H9 (cell line): ENCODE data around the gene RALGAPA2. TPM values are rescaled to one million over a fixed set of nuclear protein-coding genes. Genes with fewer than 3 reads are reported as not detected.

Experiments
- DNase-seq: peaks from one replicate; pipeline ENCODE4 v3.0.0-alpha.2; 2017
- H2AFZ ChIP-seq: one replicate; pipeline ENCODE4 v1.6.1; 2013; ENCODE audit warnings: mild to moderate bottlenecking, low read length, control low read depth, moderate library complexity
- H2AK5ac ChIP-seq: 2 replicates; pipeline ENCODE4 v1.6.1; 2013; ENCODE audit warnings: low read length, control low read depth, mixed read lengths; ENCODE audit not compliant: insufficient read length
- H2BK120ac ChIP-seq: one replicate; pipeline ENCODE4 v1.6.1; 2013; ENCODE audit warnings: low read depth, mild to moderate bottlenecking, low read length, control low read depth, inconsistent platforms; ENCODE audit not compliant: poor library complexity, severe bottlenecking
- H2BK12ac ChIP-seq: 2 replicates; pipeline ENCODE4 v1.6.1; 2013; ENCODE audit warnings: low read length, control low read depth, mixed read lengths, low read depth; ENCODE audit not compliant: insufficient read length
- H2BK15ac ChIP-seq: 2 replicates; pipeline ENCODE4 v1.6.1; 2013; ENCODE audit warnings: low read depth, low read length, control low read depth
- H2BK20ac ChIP-seq: one replicate; pipeline ENCODE4 v1.6.1; 2013; ENCODE audit warnings: low read depth, mild to moderate bottlenecking, low read length, control low read depth, inconsistent platforms; ENCODE audit not compliant: poor library complexity, severe bottlenecking
- H2BK5ac ChIP-seq: 2 replicates; pipeline ENCODE4 v1.6.1; 2013; ENCODE audit warnings: low read length, control low read depth, mixed read lengths; ENCODE audit not compliant: insufficient read length
- H3K14ac ChIP-seq: 2 replicates; pipeline ENCODE4 v1.6.1; 2013; ENCODE audit warnings: low read length, control low read depth; ENCODE audit not compliant: insufficient read depth
- H3K18ac ChIP-seq: 2 replicates; pipeline ENCODE4 v1.6.1; 2013; ENCODE audit warnings: low read depth, mild to moderate bottlenecking, mixed read lengths, low read length, control low read depth; ENCODE audit not compliant: insufficient read length
- H3K23ac ChIP-seq: 2 replicates; pipeline ENCODE4 v1.6.1; 2013; ENCODE audit warnings: low read length, control low read depth, mixed read lengths, low read depth; ENCODE audit not compliant: insufficient read length
- H3K23me2 ChIP-seq: 2 replicates; pipeline ENCODE4 v1.6.1; 2013; ENCODE audit warnings: low read depth, mild to moderate bottlenecking, mixed read lengths, low read length, control low read depth; ENCODE audit not compliant: insufficient read length, poor library complexity, severe bottlenecking
- H3K27ac ChIP-seq: 2 replicates; pipeline ENCODE4 v1.5.1; 2013; ENCODE audit warnings: low read length, control low read depth, mixed read lengths, low read depth; ENCODE audit not compliant: insufficient read length
- H3K27me3 ChIP-seq: 2 replicates; pipeline ENCODE4 v1.6.1; 2013; ENCODE audit warnings: low read length, control low read depth, inconsistent platforms; ENCODE audit not compliant: insufficient read depth
- H3K4ac ChIP-seq: 2 replicates; pipeline ENCODE4 v1.6.1; 2013; ENCODE audit warnings: low read depth, mild to moderate bottlenecking, control low read depth, inconsistent platforms, low read length, moderate library complexity
- H3K4me1 ChIP-seq: 2 replicates; pipeline ENCODE4 v1.6.1; 2013; ENCODE audit warnings: low read length, control low read depth, inconsistent platforms; ENCODE audit not compliant: insufficient read depth
- H3K4me2 ChIP-seq: 2 replicates; pipeline ENCODE4 v1.6.1; 2013; ENCODE audit warnings: low read length, control low read depth, mixed read lengths; ENCODE audit not compliant: insufficient read length, insufficient read depth
- H3K56ac ChIP-seq: 2 replicates; pipeline ENCODE4 v1.6.1; 2013; ENCODE audit warnings: low read depth, mild to moderate bottlenecking, mixed read lengths, low read length, control low read depth; ENCODE audit not compliant: insufficient read length
- H3K79me1 ChIP-seq: 2 replicates; pipeline ENCODE4 v1.6.1; 2013; ENCODE audit warnings: low read depth, mild to moderate bottlenecking, moderate library complexity, low read length, control low read depth, inconsistent platforms; ENCODE audit not compliant: insufficient read depth, poor library complexity, severe bottlenecking
- H3K79me2 ChIP-seq: 2 replicates; pipeline ENCODE4 v1.6.1; 2013; ENCODE audit warnings: low read length, control low read depth, inconsistent platforms; ENCODE audit not compliant: insufficient read depth
- H3K9ac ChIP-seq: 2 replicates; pipeline ENCODE4 v1.6.1; 2013; ENCODE audit warnings: low read length, control low read depth, mixed read lengths; ENCODE audit not compliant: insufficient read length; ENCODE audit errors: extremely low read depth
- H3K9me3 ChIP-seq: one replicate; pipeline ENCODE4 v1.6.1; 2013; ENCODE audit warnings: low read depth, low read length, inconsistent platforms; ENCODE audit not compliant: control insufficient read depth
- H3T11ph ChIP-seq: one replicate; pipeline ENCODE4 v1.6.1; 2013; ENCODE audit warnings: mild to moderate bottlenecking, low read length, control low read depth, inconsistent platforms
- H4K20me1 ChIP-seq: one replicate; pipeline ENCODE4 v1.6.1; 2013; ENCODE audit not compliant: control insufficient read depth, insufficient read length, insufficient read depth
- H4K5ac ChIP-seq: 2 replicates; pipeline ENCODE4 v1.6.1; 2013; ENCODE audit warnings: low read depth, mild to moderate bottlenecking, mixed read lengths, low read length, control low read depth; ENCODE audit not compliant: insufficient read length
- H4K8ac ChIP-seq: replicated peaks from 2 replicates; pipeline ENCODE4 v1.6.1; 2013; ENCODE audit warnings: low read length, control low read depth, mixed read lengths, low read depth; ENCODE audit not compliant: insufficient read length
- H4K91ac ChIP-seq: 2 replicates; pipeline ENCODE4 v1.6.1; 2013; ENCODE audit warnings: low read depth, mild to moderate bottlenecking, moderate library complexity, mixed read lengths, low read length, control low read depth; ENCODE audit not compliant: insufficient read length
- H3K27ac Mint-ChIP-seq, 3 experiments: 2 replicates in 2 of 3; 3 replicates in 1 of 3; pipeline ENCODE4 v1.8.0; 2020 to 2021; ENCODE audit warnings: mixed read lengths in 3 of 3, mild to moderate bottlenecking in 1 of 3, moderate library complexity in 1 of 3
- H3K27me3 Mint-ChIP-seq: 2 replicates; pipeline ENCODE4 v1.8.0; 2021; ENCODE audit warnings: low read depth, mild to moderate bottlenecking, moderate library complexity, mixed read lengths
- H3K36me3 Mint-ChIP-seq, 3 experiments: 2 replicates in 2 of 3; 3 replicates in 1 of 3; pipeline ENCODE4 v1.8.0; 2020 to 2021; ENCODE audit warnings: low read depth in 3 of 3, mixed read lengths in 3 of 3; ENCODE audit not compliant: insufficient read depth in 1 of 3
- H3K4me1 Mint-ChIP-seq, 2 experiments: 2 replicates each; pipeline ENCODE4 v1.8.0; 2020; ENCODE audit warnings: mixed read lengths in 2 of 2
- H3K4me3 Mint-ChIP-seq, 2 experiments: 2 replicates in 1 of 2; 3 replicates in 1 of 2; pipeline ENCODE4 v1.8.0; 2020 to 2021; ENCODE audit warnings: mild to moderate bottlenecking in 2 of 2, mixed read lengths in 2 of 2, moderate library complexity in 1 of 2
- H3K9me3 Mint-ChIP-seq, 2 experiments: 2 replicates in 1 of 2; 3 replicates in 1 of 2; pipeline ENCODE4 v1.8.0; 2020; ENCODE audit warnings: mild to moderate bottlenecking in 2 of 2, mixed read lengths in 2 of 2, moderate library complexity in 1 of 2
- whole genome bisulfite sequencing: extraction: QIAGEN DNeasy Blood & Tissue Kit; methylation state at CpG from one replicate; pipeline ENCODE4 v1.1.7; 2013; ENCODE audit warnings: missing lambda C conversion rate, low lambda C conversion rate, mixed read lengths; ENCODE audit not compliant: insufficient read length; ENCODE audit errors: extremely low coverage; 5-methylcytosine and 5-hydroxymethylcytosine counted together
- total RNA-seq: library from RNA; stranded (reverse); gene quantifications from 2 replicates; pipeline ENCODE4 v1.2.1, GENCODE V29; 2021
- TF ChIP-seq, protein P1 (sequence below): fragments of 200-600 bp; sonication (generic); conservative IDR thresholded peaks from 3 replicates; pipeline ENCODE4 v1.8.0; 2021; ENCODE audit warnings: antibody characterized with exemption, mild to moderate bottlenecking

RALGAPA2 gene
- total RNA-seq, 1 experiment from 2014 or later: 16.6 TPM

GRCh38 chr20:20493701-20494100 lies 218.7 kb downstream of the RALGAPA2 start:
- H2BK20ac ChIP-seq: no peak overlapping the region
- no peak overlapping the region for H2BK15ac ChIP-seq
- no peak overlapping the region for H2BK5ac ChIP-seq
- H3K14ac ChIP-seq: no peak overlapping the region
- no peak overlapping the region for H4K91ac ChIP-seq
- H3K79me2 ChIP-seq: no peaks in the 10 kb centered on the region
- H3K9ac ChIP-seq: no peak overlapping the region
- H3K56ac ChIP-seq: no peak overlapping the region
- no peak overlapping the region for H2AK5ac ChIP-seq
- H3K4me1 ChIP-seq: peaks cover 9% of the 10 kb centered on the region; the same call in 1 of the 2 replicates
- no peaks in the 10 kb centered on the region for H3K79me1 ChIP-seq
- H4K8ac ChIP-seq: no peak overlapping the region
- DNase-seq: no peak
- H3K4me2 ChIP-seq: no peak overlapping the region
- no peak overlapping the region for H3K4ac ChIP-seq
- H3K27me3 Mint-ChIP-seq: no peaks in the 10 kb centered on the region
- H3K9me3 ChIP-seq: no peaks in the 10 kb centered on the region
- H3K27me3 ChIP-seq: no peaks in the 10 kb centered on the region
- H3K4me3 Mint-ChIP-seq: no peak overlapping the region
- no peak overlapping the region for H3K27ac Mint-ChIP-seq
- no peak overlapping the region for H2BK12ac ChIP-seq
- H3K27ac ChIP-seq: no peak overlapping the region
- no peak overlapping the region for H2AFZ ChIP-seq
- H4K5ac ChIP-seq: no peak overlapping the region
- H3K18ac ChIP-seq: no peak overlapping the region
- no peaks in the 10 kb centered on the region; a peak in 1 of 7 replicates for H3K36me3 Mint-ChIP-seq
- H3K9me3 Mint-ChIP-seq: no peaks in the 10 kb centered on the region
- TF ChIP-seq, protein P1, sequence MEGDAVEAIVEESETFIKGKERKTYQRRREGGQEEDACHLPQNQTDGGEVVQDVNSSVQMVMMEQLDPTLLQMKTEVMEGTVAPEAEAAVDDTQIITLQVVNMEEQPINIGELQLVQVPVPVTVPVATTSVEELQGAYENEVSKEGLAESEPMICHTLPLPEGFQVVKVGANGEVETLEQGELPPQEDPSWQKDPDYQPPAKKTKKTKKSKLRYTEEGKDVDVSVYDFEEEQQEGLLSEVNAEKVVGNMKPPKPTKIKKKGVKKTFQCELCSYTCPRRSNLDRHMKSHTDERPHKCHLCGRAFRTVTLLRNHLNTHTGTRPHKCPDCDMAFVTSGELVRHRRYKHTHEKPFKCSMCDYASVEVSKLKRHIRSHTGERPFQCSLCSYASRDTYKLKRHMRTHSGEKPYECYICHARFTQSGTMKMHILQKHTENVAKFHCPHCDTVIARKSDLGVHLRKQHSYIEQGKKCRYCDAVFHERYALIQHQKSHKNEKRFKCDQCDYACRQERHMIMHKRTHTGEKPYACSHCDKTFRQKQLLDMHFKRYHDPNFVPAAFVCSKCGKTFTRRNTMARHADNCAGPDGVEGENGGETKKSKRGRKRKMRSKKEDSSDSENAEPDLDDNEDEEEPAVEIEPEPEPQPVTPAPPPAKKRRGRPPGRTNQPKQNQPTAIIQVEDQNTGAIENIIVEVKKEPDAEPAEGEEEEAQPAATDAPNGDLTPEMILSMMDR: no peak
- peaks cover 36 to 47% of the 10 kb centered on the region in 2 experiments for H3K4me1 Mint-ChIP-seq
- WGBS: no CpG with 5 or more reads among the region's 2 CpGs
- no peak overlapping the region for H3K23ac ChIP-seq
- no peaks in the 10 kb centered on the region for H4K20me1 ChIP-seq
- H2BK120ac ChIP-seq: no peak overlapping the region
- H3K23me2 ChIP-seq: no peaks in the 10 kb centered on the region
- H3T11ph ChIP-seq: no peak overlapping the region
